CD4-positive, alpha-beta T cell treated with Interleukin-6 at 100 ng/mL for 8 hours (primary cell): ENCODE results near the gene ZBTB38.

Experiments
- DNase-seq: peaks from one replicate; pipeline ENCODE4 v3.0.0-alpha.2; 2020; ENCODE audit warnings: mixed read lengths, low spot score

ZBTB38 gene

DNA sequence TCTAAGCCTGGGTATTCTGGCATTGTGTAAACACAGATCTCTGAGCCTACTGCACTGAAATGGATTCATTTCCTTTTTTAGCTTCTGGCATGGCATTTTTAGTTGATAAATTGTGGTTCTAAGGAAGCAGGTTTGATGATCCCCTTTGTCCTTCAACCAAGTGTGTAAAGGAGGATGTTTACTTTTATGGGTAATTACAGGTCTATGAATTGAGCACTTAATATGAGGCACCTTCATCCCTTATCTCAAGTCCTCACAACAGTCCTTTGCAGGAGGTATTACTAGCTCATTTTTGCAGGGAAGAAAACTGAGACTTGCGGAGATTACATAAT lies 30.8 kb upstream of the ZBTB38 start:
- no peak for DNase-seq

DNA sequence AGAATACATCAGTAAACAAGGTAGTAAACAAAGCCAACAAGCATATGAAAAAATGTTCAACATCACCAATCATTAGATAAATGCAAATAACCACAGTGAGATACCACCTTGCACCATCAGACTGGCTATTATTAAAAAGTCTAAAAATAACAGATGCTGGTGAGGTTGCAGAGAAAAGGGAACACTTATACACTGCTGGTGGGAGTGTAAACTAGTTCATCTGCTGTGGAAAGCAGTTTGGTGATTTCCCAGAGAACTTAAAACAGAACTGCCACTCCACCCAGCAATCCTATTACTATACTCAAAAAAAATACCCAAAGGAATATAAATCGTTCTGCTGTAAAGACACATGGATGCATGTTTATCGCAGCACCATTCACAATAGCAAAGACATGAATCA lies 30.3 kb upstream of the ZBTB38 start:
- no peak for DNase-seq

DNA sequence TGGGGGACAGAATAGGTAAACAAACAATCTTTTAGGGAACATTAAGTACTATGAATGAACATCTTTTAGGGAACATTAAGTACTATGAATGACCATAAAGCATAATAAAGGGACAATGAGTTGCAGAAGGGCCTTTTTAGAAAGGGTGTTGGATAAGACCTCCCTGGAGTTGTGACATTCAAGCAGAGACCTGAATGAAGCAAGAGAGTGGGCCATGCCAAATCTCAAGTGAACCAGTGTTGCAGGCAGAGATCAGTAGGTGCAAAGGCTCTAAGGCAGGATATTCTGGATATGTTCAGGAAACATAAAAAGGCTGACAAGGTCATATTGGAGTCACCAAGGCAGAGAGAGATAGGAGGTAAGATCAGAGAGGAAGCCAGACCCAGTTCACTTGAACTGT lies 29.4 kb upstream of the ZBTB38 start:
- DNase-seq: no peak

DNA sequence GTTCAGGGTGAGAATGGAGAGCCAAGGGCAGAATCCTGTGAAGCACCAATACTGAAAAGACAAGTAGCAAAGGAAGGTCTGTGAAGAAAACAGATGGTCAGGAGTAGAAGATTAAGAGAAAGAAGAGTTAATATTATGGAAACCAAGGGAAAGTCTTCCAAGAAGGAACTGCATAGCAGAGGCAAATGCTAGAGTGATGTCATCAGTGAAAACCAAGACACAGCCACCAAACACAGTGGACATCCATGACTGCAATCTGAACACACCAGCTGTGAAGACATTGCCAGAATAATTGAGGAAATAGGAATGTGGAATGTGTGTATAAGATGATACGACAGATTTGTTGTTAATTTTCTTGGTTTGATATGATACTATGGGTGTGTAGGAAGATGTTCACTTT lies 26.8 kb upstream of the ZBTB38 start:
- DNase-seq: no peak

DNA sequence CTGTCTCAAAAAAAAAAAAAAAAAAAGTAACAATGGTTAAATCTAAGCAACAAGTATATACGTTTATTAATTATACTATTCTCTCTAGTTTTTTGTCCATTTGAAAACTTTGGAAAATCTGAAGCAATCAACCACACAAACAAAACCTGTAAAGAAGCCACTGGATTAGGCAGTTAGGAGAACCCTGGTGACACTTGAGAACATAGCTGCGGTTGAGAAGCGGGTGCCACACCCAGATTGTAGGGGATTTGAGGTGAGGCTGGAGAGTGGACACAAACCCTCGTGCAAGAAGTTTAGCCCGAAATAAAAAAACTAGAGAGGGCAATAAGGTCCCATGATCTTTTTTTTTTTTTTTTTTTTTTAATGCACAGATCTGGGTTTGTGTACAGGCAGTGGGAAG lies 25.9 kb upstream of the ZBTB38 start:
- no peak for DNase-seq

DNA sequence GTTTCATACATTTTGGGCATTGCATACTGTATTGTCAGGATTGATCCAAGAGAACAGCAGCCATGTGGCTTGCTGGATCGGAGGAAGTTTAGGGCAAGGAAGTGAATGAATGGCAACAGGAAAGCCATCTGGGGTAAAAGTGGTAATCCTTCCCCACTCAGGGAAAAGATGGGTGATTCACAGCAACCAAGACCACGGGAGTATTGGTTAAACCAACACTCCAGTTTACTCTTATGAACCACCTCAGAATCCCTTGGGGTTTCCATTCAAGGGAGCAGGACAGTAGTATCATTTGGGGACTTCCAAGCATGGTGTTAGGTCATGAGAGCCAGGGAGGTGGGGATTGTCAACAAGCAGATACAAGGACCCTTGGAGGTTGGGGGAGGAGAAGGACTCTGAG lies 25.2 kb upstream of the ZBTB38 start:
- DNase-seq: no peak

DNA sequence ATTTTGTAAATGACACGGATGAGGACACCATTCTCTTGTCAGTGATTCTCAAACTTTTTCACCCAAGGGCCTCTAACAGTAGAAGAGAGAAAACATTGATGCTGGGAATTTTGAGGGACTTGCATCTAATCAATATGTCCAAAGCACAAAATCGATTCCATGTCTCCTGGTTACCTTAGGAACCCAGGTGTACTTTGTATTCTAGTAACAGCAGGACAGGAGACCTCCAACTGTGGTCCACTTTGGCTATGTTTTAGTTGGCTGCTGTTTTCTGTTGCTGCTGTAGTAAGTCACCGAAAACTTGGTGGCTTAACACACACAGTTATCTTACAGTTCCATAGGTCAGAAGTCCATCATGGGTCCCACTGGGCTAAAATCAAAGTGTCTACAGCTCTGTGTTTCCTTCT lies 24.4 kb upstream of the ZBTB38 start:
- DNase-seq: no peak

DNA sequence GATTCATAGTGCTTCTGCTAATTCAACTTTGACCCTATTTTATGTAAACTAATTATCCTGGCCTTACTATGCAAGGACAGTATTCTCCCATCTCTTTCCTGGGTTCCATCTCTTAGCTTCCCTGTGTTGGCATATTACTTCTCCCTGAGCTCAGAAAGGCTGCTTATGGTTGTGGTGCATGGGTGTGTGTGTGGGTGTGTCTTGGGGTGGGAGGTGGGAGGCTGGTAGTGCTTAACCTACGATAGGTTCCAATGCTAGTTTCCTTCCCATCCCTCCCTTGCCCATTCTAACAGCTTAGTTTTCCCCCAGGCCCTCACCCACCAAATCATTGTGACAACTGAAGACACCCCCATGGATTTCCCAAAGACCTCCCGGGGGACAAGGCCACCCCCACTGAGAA lies 22.8 kb upstream of the ZBTB38 start:
- DNase-seq: no peak

DNA sequence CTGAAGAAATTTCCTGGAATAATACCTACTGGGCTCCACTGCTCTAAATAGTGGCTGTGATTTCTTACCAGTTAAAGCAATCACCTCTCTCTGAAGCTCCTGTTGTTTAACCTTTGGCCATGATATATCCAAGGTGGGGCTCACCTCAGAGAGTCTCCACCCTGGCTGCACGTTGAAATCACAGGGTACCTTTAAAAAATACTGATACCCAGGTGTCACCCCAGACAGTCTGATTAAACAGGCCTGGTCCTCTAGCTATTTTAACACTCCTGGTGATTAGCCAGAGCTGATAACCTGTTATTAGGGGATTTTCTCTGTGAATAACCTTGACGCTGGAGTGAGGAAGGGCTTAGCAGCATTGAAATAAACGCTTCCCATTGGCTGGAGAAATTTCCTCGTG lies 22.3 kb upstream of the ZBTB38 start:
- no peak for DNase-seq

DNA sequence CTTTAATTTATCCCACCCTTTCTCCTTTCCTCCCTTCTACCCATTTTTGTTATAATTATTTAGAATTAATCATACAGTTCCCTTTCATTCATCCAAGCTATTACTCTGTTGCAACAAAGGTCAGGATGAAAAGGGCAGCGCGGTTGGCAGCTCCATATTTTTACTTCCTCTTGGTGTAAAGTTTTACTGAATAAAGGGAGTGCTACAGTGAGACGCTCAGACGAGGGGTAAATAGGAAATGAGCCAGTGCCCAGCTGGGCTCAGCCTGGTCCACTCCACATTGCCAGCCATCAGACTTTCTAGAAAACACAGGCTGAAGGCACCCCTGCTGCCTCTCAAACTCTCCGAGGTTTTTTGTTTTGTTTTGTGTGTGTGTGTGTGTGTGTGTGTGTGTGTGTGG lies 21.9 kb upstream of the ZBTB38 start:
- no peak for DNase-seq

DNA sequence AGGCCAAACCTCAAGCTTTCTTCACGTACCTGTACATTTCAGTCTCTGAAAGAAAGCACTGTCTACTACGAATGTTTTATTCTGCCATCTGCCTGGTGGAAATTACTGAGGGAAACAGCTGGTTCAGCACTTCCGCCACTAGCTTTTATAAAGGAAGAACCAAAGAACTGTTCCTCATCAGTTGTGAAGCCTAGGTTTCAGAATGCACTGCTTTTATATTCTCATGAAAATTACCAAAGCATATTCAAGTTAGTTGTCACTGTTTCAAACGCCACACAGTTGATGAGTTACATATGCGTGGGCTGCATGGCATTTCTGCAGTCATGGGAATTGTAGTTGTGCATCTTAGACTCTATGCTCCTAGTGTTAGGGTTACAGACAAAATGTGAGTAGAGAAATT lies 21.5 kb upstream of the ZBTB38 start:
- no peak for DNase-seq

DNA sequence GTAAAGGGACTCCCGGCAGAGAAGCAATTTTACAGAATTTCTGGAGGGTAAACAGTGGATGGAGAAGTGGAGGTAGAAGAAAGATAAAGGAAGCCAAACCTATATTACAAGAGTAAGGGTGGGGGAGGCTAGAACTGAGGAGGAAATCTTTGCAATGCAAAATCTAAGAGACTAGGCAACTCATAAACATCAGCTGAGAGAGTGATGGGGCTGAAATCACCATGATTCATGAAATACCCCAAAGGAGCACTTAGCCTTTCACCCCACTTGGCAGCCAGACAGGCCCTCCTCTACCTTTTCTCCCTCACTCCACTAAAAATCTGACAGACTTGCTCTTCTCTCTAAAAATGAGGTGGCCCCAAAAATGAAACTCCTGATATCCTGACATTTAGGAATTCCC lies 19.5 kb upstream of the ZBTB38 start:
- DNase-seq: no peak

DNA sequence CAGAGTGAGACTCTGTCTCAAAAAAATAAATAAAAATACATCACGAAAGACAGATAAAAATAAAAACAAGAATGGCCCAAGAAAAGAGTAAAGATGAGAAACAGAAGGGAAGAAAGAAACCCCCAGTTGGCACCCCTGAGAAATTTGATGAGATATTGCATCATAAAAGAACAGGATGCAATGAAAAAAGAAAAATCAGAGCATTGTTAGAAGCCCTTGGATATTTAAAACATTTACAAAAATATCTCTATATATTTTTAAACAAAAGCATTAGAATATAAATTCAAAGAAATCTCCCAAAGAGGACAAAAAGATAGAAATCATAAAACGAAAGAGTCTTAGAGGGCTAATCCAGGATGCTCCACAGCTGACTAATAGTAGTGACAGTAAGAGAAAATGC lies 18.6 kb upstream of the ZBTB38 start:
- no peak for DNase-seq

DNA sequence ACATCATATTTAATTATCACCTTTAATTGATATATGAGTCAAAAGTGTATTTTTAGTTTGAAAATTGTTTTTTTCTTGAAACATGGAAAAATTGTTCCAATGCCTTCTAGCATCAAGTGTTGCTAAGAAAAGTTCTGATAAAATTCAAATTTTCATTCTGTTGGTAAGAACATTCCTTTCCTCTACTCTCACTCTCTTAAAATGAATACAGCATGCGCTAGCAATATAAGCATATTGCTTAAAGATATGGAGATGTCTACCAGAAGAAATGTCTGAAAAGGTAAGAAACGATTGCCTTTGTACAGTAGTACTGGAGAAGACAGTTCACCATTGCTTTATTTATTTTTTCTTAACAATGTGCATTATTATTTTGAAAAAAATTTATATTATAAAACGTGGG lies 17.6 kb upstream of the ZBTB38 start:
- no peak for DNase-seq

DNA sequence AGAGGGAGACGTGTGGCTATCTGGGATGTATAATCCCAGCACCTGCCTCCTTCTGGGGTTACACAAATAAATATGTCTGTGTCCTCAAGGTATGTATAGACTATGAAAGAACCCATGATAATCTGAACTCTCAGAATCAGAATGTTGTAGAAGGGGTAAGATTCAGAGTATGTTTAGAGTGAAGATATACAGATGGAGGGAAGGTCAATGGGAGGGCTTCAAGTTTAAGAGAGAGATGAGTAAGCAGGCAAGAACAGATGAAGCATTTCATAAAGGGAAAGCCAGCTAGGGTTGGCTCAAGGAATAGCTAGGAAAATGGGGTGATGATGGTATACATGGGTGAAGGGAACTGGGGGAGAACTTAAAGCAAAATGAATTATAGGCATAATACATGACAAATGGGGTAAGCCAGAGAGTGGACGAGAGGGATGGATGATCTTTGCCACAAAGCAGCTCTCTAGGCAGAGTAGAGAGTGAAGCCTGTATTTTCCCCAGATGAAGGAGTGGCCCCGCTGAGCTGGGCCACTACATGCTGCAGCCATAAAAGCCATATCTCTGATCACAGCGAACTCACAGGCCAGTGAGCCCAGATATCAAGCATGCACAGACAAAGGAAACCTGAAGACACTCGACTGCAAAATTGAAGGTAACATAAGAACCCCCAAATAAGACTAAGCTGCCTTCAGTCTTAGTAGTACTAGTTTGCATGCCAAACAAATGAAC lies 15.9 kb upstream of the ZBTB38 start:
- no peak for DNase-seq

DNA sequence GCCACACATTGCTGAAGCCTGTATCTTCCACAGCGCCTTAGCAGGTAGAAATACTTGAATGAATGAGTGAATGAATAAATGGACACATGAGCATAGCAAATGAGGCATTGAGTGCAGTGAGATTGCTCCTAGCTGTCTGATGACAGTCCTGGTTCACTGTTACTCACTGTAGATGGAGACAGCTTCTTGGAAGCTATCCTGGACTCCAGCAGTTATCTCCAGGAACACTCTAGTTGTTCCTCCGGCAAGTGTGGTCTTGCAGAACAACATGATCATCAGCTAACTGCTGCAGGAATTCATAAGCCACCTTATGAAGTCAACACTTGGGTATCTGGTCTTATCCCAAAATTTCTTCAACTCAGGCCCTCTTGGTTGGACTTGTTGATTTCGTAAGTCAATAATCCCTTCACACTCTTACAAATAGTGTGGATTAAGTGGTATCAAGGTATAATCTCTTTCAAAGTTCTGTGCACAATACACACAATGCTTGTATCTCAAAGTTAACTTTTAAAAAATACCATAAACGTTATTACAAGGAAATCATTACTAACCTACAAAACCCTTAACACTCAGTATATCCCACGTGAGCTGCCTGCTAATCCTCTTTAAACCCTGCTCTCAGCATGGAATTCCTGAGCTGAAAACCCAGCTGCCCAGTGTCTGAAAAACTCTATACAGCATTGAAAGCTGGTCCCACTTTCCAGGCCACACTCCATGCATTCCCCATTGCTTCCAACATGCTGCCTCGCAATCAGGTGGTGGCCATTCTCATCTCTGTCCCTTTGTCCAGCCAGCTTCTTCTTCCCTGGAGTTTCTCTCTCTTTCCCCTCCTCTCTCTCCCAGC lies 14.4 kb upstream of the ZBTB38 start:
- no peak for DNase-seq

DNA sequence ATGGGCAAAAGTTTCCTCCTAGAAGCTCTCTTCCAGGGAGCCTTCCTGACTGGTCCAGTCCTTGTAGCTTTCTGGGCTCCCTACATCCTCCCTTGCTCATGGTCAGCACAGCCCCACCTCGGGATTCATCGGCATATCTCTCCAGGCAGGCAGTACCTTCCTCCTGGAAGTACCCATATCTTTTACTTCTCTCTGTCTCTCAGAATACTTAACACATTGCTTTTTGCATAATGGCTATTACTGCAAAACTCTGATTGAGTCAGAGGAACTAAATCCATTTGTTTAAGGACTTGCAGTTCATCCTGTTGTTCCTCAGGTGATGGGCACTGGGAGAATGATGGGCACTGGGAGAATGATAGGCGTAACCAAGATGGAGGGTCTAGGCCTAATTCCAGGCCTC lies 13.8 kb upstream of the ZBTB38 start:
- no peak for DNase-seq

DNA sequence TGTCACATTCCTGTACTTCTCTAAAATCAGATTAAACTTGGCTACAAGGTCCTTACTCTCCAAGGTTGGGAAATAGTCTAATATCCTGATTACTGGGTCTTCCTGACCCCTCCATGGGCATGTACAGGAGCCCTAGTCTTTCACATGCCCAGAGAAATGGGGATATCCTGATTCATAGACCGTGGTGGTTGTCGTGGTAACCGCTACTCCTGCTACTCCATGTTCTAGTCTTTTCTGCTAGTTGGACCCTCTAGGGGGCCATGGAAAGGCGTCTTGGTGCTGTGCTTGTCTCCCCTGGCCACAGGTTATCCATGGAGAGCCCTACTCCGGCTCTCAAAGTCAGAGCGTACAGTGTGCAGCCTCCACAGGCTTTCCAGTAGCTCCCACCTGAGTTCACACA lies 13.1 kb upstream of the ZBTB38 start:
- no peak for DNase-seq

DNA sequence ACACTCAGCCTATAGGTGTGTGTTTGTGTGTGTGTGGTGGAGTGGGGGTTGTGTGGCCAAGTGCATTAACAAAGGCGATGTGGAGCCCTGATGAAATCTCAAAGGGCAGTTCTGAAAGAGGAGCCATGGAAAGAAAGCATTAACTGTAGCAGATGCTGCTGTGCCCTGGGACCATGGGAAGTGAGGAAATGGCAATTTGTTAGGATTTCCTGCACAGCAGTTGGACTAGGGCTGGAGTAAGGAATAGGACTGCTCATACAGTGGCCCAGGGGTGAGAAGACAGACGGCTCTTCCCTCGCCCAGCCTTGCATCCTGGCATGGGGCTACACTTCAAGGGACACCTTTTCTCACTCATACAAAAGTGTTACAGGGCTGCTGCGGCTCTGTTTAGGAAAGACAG lies 12.3 kb upstream of the ZBTB38 start:
- no peak for DNase-seq

DNA sequence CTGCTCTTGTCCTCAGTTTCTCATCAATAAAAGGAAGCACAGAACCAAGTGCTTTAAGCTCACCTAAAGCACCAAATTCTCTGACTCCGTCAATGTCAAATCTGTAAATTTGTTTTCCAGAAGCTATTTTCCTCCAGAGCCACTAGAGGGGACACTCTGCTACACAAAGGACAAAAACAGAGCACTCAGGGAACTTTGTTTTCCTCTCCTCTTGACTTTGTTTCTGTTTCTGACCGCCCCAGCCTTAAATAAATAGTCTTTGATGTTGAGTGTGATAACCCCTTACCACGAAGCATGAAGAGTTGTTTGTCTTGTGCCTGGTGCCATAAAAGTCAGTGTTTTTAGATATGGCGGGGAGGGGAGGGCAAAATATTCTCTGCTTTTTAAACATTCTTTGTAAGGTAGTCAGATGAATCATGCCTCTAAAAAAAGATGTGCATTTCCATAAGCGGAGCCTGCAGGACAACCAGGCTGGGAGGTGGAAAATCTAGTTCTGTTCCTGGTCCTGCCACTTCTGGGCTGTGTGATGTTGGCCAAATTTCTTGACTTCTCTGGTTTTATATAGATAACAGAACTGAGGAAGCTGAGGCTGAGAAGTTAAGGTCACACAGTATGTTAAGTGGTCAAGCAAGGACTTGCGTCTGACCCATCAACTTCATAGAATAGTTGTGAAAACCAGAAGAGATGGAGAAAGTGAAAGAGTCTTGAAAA lies 7.3 kb upstream of the ZBTB38 start:
- DNase-seq: peak; percentile 38

DNA sequence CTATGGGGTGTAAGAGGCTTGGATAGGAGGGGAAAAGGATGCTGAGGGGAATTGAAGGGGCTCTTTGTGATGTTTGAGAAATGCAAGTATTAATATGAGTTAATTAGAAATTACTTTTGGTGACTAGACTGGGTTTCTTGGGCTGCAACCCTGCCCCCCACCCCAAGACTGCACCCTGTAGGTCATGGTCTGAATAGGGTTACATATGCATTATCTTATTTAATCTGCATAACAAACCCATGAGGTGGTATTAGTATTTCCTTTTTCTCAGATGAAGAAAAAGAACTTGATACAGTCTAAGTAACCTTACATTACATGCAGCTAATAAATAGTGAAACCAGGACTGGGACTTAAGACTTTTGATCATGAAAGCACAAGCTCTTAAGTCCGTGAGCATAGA lies 5.6 kb upstream of the ZBTB38 start:
- no peak for DNase-seq

DNA sequence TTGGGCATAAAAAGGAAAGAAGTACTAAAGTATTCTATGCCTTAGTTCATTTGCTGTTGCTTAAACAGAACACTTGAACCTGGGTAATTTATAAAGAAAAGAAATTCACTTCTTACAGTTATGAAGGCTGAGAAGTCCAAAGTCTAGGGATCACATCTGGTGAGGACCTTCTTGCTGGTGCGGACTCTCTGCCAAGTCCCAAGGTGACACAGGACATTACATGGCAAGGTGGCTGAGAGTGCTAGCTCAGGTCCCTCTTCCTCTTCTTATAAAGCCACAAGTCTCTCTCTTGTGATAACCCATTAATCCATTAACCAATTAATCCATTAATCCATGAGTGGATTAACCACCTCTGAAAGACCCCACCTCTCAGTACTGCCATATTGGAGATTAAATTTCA lies 3.1 kb upstream of the ZBTB38 start:
- DNase-seq: no peak

DNA sequence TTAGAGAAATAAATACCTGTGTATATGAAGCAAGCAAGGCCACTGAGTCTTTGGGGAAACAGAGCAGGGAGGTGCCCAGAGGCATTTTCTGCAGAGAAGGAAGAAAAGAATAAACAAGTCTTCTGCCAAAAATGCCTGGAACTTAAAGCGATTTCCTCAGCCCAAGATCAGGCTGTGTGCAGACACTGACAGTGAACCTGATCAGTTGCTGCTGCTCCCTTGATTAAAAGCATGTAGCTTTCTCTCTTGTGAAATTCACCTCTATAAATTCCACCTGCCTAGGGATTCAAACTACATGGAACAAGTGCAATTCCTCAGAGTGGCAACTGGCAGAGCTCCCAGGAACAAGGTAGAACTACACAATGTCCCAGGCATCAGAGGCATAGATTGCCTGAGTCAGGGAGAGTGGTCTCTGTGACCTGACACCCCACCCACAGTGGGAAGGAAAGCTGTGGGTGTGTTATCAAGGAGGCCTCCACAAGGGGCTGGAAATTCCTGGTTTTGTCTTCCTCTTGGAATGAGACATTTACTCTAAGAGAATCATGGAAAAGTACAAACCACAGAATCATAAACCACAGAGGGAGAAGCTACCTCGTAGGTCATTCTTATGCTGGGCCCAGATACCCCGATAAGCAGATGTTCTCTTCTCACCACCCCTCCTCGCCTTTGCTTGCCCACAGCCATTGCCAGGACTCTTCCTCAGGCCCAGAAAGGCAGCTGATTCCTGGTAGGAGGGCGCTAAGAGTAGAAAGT lies 1.8 kb upstream of the ZBTB38 start:
- no peak for DNase-seq
